Measurements from ENCODE around the gene C1orf232. TPM values are rescaled to one million over a fixed set of nuclear protein-coding genes. Genes with fewer than 3 reads are reported as not detected.

Gene C1orf232
- total RNA-seq, 4 donors from 2014 or later, result not detected

GRCh38 chr1:26138974-26139558 is 29.7 kb downstream of the C1orf232 start:
- no peak overlapping the region for H3K4me3 ChIP-seq
- no peaks in the 10 kb centered on the region for H3K4me1 ChIP-seq
- H3K27ac ChIP-seq, result no peak overlapping the region
- TF ChIP-seq CTCF (IDR thresholded peaks at IDR 0.05) (no peak), POLR2A (IDR thresholded peaks at IDR 0.05) (no peak)
- no peaks in the 10 kb centered on the region for H3K36me3 ChIP-seq
- no peaks in the 10 kb centered on the region for H3K27me3 ChIP-seq
- no peaks in the 10 kb centered on the region for H3K9me3 ChIP-seq
- no peak for DNase-seq

- TF ChIP-seq POLR2A (IDR thresholded peaks at IDR 0.05) (no peak), CTCF (IDR thresholded peaks at IDR 0.05) (no peak)
- no peak for DNase-seq
These were observed 34.3 kb downstream of the C1orf232 start for GRCh38 chr1:26134466-26134865.

GRCh38 chr1:26132834-26133167 is 36.0 kb downstream of the C1orf232 start:
- H3K36me3 ChIP-seq, result no peaks in the 10 kb centered on the region
- DNase-seq, result no peak
- H3K27me3 ChIP-seq, result no peaks in the 10 kb centered on the region
- H3K4me3 ChIP-seq, result no peak overlapping the region
- no peak overlapping the region for H3K27ac ChIP-seq
- H3K4me1 ChIP-seq, result peaks cover 0 to 4% (median 0%) of the 10 kb centered on the region in 4 donors
- H3K9me3 ChIP-seq, result no peaks in the 10 kb centered on the region
- no peak for TF ChIP-seq CTCF (IDR thresholded peaks at IDR 0.05)
- no peak for TF ChIP-seq POLR2A (IDR thresholded peaks at IDR 0.05)

More at GRCh38 chr1:26134466-26134865, 34.3 kb downstream of the C1orf232 start:
- no peaks in the 10 kb centered on the region for H3K4me1 ChIP-seq
- H3K36me3 ChIP-seq, result no peaks in the 10 kb centered on the region
- H3K9me3 ChIP-seq, result no peaks in the 10 kb centered on the region
- no peaks in the 10 kb centered on the region for H3K27me3 ChIP-seq
- no peak overlapping the region for H3K4me3 ChIP-seq
- no peak overlapping the region for H3K27ac ChIP-seq

GRCh38 chr1:26132128-26132833 is 36.5 kb downstream of the C1orf232 start:
- no peaks in the 10 kb centered on the region for H3K27me3 ChIP-seq
- peaks cover 0 to 8% (median 0%) of the 10 kb centered on the region in 4 donors for H3K4me1 ChIP-seq
- no peaks in the 10 kb centered on the region for H3K36me3 ChIP-seq
- TF ChIP-seq POLR2A (IDR thresholded peaks at IDR 0.05) (no peak), CTCF (IDR thresholded peaks at IDR 0.05) (no peak)
- no peak overlapping the region for H3K4me3 ChIP-seq
- no peak for DNase-seq
- no peaks in the 10 kb centered on the region for H3K9me3 ChIP-seq
- no peak overlapping the region for H3K27ac ChIP-seq

- no peaks in the 10 kb centered on the region for H3K36me3 ChIP-seq
- TF ChIP-seq CTCF (IDR thresholded peaks at IDR 0.05), result no peak
- no peak for TF ChIP-seq POLR2A (IDR thresholded peaks at IDR 0.05)
- H3K9me3 ChIP-seq, result no peaks in the 10 kb centered on the region
- no peak for DNase-seq
- H3K4me3 ChIP-seq, result no peak overlapping the region
- H3K27ac ChIP-seq, result no peak overlapping the region
- no peaks in the 10 kb centered on the region for H3K27me3 ChIP-seq
- peaks cover 0 to 14% (median 3%) of the 10 kb centered on the region in 4 donors for H3K4me1 ChIP-seq
These were observed 38.1 kb downstream of the C1orf232 start for GRCh38 chr1:26130695-26131094.

All from Peyer's patch (tissue), 4 donors.